ENCODE data around the gene NOXO1.

- TF ChIP-seq, protein P1, sequence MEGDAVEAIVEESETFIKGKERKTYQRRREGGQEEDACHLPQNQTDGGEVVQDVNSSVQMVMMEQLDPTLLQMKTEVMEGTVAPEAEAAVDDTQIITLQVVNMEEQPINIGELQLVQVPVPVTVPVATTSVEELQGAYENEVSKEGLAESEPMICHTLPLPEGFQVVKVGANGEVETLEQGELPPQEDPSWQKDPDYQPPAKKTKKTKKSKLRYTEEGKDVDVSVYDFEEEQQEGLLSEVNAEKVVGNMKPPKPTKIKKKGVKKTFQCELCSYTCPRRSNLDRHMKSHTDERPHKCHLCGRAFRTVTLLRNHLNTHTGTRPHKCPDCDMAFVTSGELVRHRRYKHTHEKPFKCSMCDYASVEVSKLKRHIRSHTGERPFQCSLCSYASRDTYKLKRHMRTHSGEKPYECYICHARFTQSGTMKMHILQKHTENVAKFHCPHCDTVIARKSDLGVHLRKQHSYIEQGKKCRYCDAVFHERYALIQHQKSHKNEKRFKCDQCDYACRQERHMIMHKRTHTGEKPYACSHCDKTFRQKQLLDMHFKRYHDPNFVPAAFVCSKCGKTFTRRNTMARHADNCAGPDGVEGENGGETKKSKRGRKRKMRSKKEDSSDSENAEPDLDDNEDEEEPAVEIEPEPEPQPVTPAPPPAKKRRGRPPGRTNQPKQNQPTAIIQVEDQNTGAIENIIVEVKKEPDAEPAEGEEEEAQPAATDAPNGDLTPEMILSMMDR (conservative IDR thresholded peaks at IDR 0.05; ENCODE audit: low read depth, low read length), result no peak
- no peak for TF ChIP-seq EZH2 (IDR thresholded peaks at IDR 0.05; ENCODE audit: low read length, unreplicated experiment)
Observed at GRCh38 chr16:1946495-1947368, 34.5 kb downstream of the NOXO1 start.

Measured in PC-3 (cell line).